Activated naive CD8-positive, alpha-beta T cell (primary cell): ENCODE measurements around the gene HK1.
"Not testable (repeated sequence)": the region's sequence is repeated elsewhere in the genome, so short reads cannot be mapped to it uniquely, and the experiment has no call there.

Experiments
- H3K27ac Mint-ChIP-seq: one replicate; pipeline ENCODE4 v1.8.0; 2021; ENCODE audit warnings: mixed read lengths
- H3K27me3 Mint-ChIP-seq: one replicate; pipeline ENCODE4 v1.8.0; 2021; ENCODE audit warnings: mixed read lengths
- H3K36me3 Mint-ChIP-seq: one replicate; pipeline ENCODE4 v1.8.0; 2021; ENCODE audit warnings: mixed read lengths
- H3K4me1 Mint-ChIP-seq: one replicate; pipeline ENCODE4 v1.8.0; 2021; ENCODE audit warnings: low read depth, mixed read lengths
- H3K4me3 Mint-ChIP-seq: one replicate; pipeline ENCODE4 v1.8.0; 2021; ENCODE audit warnings: mild to moderate bottlenecking, mixed read lengths
- H3K9me3 Mint-ChIP-seq: one replicate; pipeline ENCODE4 v1.8.0; 2021; ENCODE audit warnings: low read depth, mixed read lengths

Gene HK1

GRCh38 chr10:69315100-69315542 is 36.8 kb downstream of the HK1 start:
- Mint-ChIP-seq H3K4me3 (no peak overlapping the region), H3K36me3 (no peaks in the 10 kb centered on the region), H3K9me3 (no peaks in the 10 kb centered on the region), H3K4me1 (peaks cover 13% of the 10 kb centered on the region), H3K27me3 (no peaks in the 10 kb centered on the region), H3K27ac (no peak overlapping the region)

DNA sequence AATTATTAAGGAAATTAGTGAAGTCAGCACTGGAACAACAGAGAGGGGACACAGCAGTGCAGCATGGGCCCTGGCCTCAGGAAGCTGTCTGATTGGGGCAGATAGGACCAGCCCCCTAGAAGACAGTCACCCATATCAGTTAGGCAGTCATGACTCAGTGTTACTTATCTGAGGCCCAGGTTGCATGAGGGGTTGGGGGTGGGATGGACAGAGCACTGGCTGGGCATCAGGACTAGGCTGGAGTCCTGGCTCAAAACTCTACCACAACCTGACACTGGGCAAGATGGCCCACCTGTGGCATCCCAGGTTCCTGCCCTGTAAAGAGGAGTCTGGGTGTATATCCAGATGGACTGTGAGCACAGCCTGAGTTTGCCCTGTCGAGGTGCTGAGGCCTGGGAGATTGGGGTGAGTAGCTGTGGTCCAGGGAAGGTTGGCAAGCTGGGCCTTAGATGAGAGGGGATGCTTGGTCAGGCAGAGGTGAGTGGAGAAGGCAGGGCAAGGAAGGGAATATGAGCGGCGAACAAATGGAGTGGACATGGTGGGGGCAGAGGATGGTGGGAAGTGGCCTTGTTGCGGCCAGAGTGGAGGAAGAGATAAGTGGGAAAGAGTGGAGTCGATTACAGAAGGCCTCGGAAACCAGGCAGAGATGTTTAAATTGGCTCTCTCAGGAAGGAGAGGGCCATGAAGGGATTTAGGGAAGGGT is 37.5 kb downstream of the HK1 start:
- Mint-ChIP-seq H3K9me3 (no peaks in the 10 kb centered on the region), H3K4me3 (peak overlapping the region; percentile 20), H3K27me3 (no peaks in the 10 kb centered on the region), H3K4me1 (peaks cover 20% of the 10 kb centered on the region), H3K27ac (no peak overlapping the region), H3K36me3 (no peaks in the 10 kb centered on the region)

GRCh38 chr10:69316313-69317059 is 38.2 kb downstream of the HK1 start:
- H3K9me3 Mint-ChIP-seq = no peaks in the 10 kb centered on the region
- no peaks in the 10 kb centered on the region for H3K27me3 Mint-ChIP-seq
- peak overlapping the region; percentile 16 for H3K27ac Mint-ChIP-seq
- H3K36me3 Mint-ChIP-seq = no peaks in the 10 kb centered on the region
- peaks cover 27% of the 10 kb centered on the region for H3K4me1 Mint-ChIP-seq
- peak overlapping the region; percentile 30 for H3K4me3 Mint-ChIP-seq

- Mint-ChIP-seq H3K27ac (no peak overlapping the region), H3K4me1 (peaks cover 34% of the 10 kb centered on the region), H3K27me3 (no peaks in the 10 kb centered on the region), H3K4me3 (peak overlapping the region; percentile 73), H3K36me3 (no peaks in the 10 kb centered on the region), H3K9me3 (no peaks in the 10 kb centered on the region)
These were observed 38.9 kb downstream of the HK1 start for GRCh38 chr10:69317175-69317604.

DNA sequence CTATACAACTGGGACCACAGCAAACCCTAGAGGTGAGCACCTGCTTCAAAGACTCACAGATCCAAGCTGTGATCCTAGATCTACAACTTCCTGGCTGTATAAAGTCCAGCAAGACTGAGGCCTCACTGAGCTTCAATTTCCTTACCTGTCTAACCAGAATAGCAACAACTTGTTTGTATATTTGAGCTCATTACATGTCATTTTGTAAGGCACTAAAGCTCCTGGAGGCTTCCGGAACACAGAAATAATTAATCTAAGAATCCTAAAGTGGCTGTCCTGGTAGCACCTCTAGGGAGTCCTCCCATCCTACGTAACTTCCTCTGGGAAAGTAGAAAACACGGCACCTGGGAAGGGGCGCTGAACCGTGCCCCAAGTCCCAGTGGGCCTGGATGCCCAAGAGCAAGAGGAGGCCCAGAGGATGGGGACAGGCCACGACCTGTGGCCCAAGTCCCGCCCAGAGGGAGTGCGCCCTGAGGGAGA is 39.4 kb downstream of the HK1 start:
- Mint-ChIP-seq H3K27me3 (no peaks in the 10 kb centered on the region), H3K4me1 (peaks cover 37% of the 10 kb centered on the region), H3K4me3 (peak overlapping the region; percentile 73), H3K27ac (peak overlapping the region; percentile 34), H3K9me3 (no peaks in the 10 kb centered on the region), H3K36me3 (no peaks in the 10 kb centered on the region)

- Mint-ChIP-seq H3K27me3 (no peaks in the 10 kb centered on the region), H3K36me3 (no peaks in the 10 kb centered on the region), H3K27ac (peak overlapping the region; percentile 34), H3K4me1 (peaks cover 40% of the 10 kb centered on the region), H3K9me3 (no peaks in the 10 kb centered on the region), H3K4me3 (peak overlapping the region; percentile 97)
These were observed 40.0 kb downstream of the HK1 start for GRCh38 chr10:69318106-69318866.

DNA sequence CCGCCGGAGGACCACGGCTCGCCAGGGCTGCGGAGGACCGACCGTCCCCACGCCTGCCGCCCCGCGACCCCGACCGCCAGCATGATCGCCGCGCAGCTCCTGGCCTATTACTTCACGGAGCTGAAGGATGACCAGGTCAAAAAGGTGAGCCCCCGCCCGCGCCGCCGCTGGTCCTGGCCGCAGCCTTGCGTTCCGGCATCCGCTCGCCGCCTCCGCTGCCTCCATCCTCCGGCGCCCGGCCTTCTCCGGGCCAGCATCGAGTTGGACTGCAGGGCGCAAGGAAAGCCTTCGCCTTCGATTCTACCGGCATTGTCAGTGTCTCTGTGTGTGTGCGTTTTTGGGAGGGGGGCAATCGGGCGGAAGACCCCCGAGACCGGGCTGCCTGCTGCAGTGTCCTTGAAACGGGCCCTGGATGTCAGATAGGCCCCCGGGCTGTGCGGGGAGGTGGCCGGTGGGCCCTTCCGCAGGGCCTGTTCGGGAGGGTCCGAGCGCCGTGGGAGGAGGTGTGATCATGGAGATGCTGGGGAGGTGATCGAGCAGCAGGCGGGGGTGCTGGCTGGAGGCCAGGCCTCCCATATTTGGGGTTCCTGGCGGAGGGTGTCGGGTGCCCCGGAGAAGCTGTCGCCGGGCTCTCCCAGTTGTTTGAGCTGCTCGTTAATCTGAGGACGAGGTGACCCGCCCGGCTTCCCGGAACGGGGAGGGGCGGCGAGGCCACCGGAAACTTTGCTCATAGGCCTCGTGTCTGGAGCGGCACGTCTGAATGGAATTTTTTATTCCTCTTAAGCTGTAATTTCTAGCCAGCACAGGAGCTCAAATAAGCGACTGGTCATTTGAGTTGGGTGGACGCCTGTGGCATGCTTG is 40.8 kb downstream of the HK1 start:
- Mint-ChIP-seq H3K36me3 (no peaks in the 10 kb centered on the region), H3K27me3 (no peaks in the 10 kb centered on the region)

GRCh38 chr10:69319841-69320316 is 41.6 kb downstream of the HK1 start:
- no peaks in the 10 kb centered on the region for H3K9me3 Mint-ChIP-seq
- H3K36me3 Mint-ChIP-seq = no peaks in the 10 kb centered on the region
- H3K27me3 Mint-ChIP-seq = no peaks in the 10 kb centered on the region
- peak overlapping the region; percentile 97 for H3K4me3 Mint-ChIP-seq
- peak overlapping the region; percentile 94 for H3K27ac Mint-ChIP-seq
- H3K4me1 Mint-ChIP-seq = peaks cover 50% of the 10 kb centered on the region

More for the DNA sequence above, 40.8 kb downstream of the HK1 start:
- Mint-ChIP-seq H3K4me3 (peak overlapping the region; percentile 97), H3K27ac (peak overlapping the region; percentile 94), H3K9me3 (no peaks in the 10 kb centered on the region), H3K4me1 (peaks cover 46% of the 10 kb centered on the region)

DNA sequence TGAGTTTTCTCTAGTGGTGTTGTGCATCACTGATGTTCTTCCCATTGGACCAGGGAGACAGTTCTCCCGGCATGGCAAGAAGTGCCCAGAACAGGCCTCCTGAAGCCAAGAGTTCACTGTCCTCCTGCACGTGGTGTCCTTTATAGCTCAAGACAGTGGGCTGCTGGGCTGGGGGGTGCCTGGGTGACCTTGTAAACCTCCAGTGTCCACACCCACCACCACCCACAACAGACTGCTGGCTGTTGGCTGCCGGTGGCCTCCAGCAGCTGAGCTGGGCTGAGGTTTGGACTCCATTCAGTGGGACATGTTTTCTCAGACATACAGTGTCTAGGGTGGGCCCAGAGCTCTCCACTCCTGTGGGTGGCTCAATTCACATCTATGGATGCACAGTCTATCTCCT is 42.2 kb downstream of the HK1 start:
- peaks cover 50% of the 10 kb centered on the region for H3K4me1 Mint-ChIP-seq
- peak overlapping the region; percentile 97 for H3K4me3 Mint-ChIP-seq
- no peaks in the 10 kb centered on the region for H3K9me3 Mint-ChIP-seq
- H3K27me3 Mint-ChIP-seq = no peaks in the 10 kb centered on the region
- H3K36me3 Mint-ChIP-seq = no peaks in the 10 kb centered on the region
- peak overlapping the region; percentile 94 for H3K27ac Mint-ChIP-seq

DNA sequence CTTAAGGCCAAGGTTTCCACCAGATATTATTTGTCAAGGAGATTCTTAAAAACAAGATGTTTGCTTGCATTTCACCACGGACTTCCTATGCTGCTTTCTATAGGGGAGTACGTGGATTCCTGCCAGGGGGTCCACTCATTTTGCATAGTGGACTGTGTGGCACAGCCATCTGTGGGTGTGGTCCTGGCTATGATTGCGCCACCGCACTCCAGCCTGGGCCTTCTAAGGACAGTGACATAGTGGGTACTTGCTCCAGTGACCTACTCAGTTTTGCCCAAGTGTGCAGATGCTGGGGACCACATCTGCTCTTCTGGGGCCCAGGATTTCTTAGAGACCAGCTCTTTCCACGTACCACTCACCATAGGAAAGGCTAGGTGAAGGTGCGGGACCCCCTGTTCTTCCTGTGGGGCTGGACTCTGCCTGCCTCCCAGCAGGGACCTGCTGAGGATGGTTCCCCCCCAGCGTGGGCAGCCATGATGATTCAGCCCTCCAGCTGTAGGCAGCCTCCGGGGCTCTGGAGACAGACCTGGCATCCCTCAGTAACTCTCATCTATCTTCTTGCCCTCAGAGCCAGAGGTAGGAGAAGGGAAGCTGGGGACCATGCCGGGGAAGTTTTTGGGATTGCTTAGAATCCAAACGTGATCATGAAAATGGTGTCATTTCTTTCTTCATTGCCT is 42.9 kb downstream of the HK1 start:
- Mint-ChIP-seq H3K27ac (peak overlapping the region; percentile 94), H3K4me3 (peak overlapping the region; percentile 97), H3K36me3 (no peaks in the 10 kb centered on the region), H3K27me3 (no peaks in the 10 kb centered on the region), H3K4me1 (peaks cover 54% of the 10 kb centered on the region), H3K9me3 (no peaks in the 10 kb centered on the region)

DNA sequence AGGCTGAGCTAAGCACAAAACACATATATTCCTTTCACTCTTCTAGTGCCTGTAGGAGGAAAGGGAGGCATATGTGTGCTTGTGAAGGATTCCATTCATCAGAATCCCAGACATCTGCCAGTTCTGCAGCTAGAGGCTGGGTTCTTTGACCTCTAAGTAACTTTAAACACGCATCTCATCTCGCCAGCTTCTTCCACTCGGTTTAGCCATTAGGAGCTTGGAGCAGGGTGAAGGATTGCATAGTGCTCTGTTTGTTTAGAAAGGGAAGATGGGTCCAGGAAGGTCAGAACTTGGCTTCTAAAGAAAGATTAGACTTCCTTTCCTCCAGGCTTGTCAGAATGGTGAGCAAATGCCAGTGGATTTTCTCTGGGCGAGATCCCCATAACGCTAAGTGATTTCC is 43.6 kb downstream of the HK1 start:
- Mint-ChIP-seq H3K4me1 (peaks cover 60% of the 10 kb centered on the region), H3K4me3 (peak overlapping the region; percentile 97), H3K36me3 (no peaks in the 10 kb centered on the region), H3K9me3 (no peaks in the 10 kb centered on the region), H3K27me3 (no peaks in the 10 kb centered on the region), H3K27ac (peak overlapping the region; percentile 46)

DNA sequence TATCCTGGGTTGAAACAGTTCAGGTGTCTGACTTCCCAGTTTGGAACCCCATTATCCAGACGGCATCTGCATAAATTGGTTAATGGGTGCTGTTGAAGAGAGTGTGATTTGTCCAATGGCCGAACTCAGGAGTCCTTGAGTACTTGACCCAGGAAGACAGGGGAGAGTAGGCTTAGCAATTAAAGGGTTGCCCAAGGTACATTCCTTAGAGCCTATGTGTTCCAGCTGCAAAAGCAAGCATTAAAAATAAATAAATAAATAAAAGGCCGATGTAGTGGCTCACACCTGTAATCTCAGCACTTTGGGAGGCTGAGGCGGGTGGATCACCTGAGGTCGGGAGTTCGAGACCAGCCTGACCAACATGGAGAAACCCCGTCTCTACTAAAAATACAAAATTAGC is 44.0 kb downstream of the HK1 start:
- H3K4me1 Mint-ChIP-seq = peaks cover 62% of the 10 kb centered on the region
- peak overlapping the region; percentile 46 for H3K27ac Mint-ChIP-seq
- peak overlapping the region; percentile 20 for H3K4me3 Mint-ChIP-seq
- H3K9me3 Mint-ChIP-seq, H3K36me3 Mint-ChIP-seq, H3K27me3 Mint-ChIP-seq: not testable (repeated sequence)

GRCh38 chr10:69323622-69324021 is 45.3 kb downstream of the HK1 start:
- Mint-ChIP-seq H3K4me1 (peaks cover 70% of the 10 kb centered on the region), H3K4me3 (no peak overlapping the region), H3K36me3 (no peaks in the 10 kb centered on the region), H3K27me3 (no peaks in the 10 kb centered on the region), H3K27ac (peak overlapping the region; percentile 41), H3K9me3 (no peaks in the 10 kb centered on the region)

DNA sequence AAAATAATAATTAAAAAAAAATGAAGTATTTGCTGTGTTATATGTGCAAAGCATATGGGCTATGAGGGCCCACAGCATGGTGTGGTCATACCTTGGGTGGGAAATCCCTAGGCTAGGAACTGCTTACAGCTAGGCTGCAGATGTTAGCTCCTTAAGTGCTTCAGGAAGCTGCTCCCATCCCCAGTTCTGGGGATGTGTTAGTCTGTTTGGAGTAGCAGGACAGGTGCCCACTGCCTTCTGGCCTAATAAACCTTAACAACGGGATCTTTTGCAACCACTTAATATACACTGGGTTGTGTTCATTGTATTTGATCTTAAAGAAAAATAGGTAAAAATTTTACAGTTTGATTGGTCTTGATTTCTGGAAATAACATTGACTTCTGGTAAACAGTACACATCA is 46.3 kb downstream of the HK1 start:
- Mint-ChIP-seq H3K9me3 (no peaks in the 10 kb centered on the region), H3K27me3 (no peaks in the 10 kb centered on the region), H3K4me1 (peaks cover 77% of the 10 kb centered on the region), H3K27ac (peak overlapping the region; percentile 72), H3K36me3 (no peaks in the 10 kb centered on the region), H3K4me3 (no peak overlapping the region)
